ENCODE measurements around the gene FAM20C.

DNA sequence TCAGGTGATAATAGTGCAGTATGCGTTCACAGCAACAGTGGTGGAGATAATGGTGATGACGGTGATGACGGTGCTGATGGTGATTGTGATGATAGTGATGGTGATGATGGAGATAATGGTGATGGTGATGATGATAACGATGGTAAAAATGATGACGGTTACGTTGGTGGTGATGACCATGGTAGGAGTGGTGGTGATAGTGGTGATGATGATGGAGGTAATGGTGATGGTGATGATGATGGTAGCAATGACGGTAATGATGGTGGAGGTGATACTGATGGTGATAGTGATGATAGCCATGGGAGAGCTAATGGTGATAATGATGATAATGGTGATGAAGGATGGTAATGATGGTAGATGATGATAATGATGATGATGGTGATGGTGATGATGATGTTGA, 45.0 kb downstream of the FAM20C start:
- TF ChIP-seq POLR2AphosphoS5 (IDR thresholded peaks at IDR 0.05) (no peak), POLR2A (IDR thresholded peaks at IDR 0.05) (no peak), CTCF (IDR thresholded peaks at IDR 0.05) (no peak)

All from gastroesophageal sphincter (tissue), 3 donors.